NCI-H446 treated with DMSO at 0.1 percent for 48 hours (cell line): Measurements from ENCODE around the gene OR52D1.

Source experiments
- DNase-seq: peaks from one replicate; lab custom pipeline; 2025; lab: John Stamatoyannopoulos, UW

OR52D1 gene

GRCh38 chr11:5514841-5515240, 26.4 kb downstream of the OR52D1 start:
- no peak for DNase-seq

GRCh38 chr11:5516599-5516998, 28.1 kb downstream of the OR52D1 start, which contains the start of gene UBQLNL:
TSS of gene UBQLNL (minus strand) at chr11:5516699. CDS start at chr11:5516441, 258 bp downstream.
- DNase-seq, result no peak

DNA sequence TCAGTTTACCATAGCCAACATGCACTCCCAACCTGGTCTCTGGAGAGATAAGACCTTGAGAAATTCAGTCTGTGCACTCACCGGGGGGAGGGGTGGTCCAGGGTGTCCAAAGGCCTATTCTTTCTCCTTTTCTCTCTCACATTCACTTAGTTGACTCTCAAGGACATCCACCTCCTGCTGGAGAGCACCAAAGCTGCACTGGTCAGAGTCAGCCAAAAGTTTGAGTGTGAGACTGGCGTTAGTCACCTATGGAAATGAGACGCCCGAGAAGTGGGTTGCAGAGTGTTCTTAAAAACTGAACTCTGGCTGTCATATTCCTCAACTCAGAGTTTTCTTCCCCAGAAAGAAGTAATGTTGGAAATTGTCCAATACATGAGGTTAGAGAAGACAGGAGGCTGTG, 33.1 kb downstream of the OR52D1 start:
- DNase-seq, result no peak

- no peak for DNase-seq
These were observed 33.8 kb downstream of the OR52D1 start for GRCh38 chr11:5522308-5522707.

DNA sequence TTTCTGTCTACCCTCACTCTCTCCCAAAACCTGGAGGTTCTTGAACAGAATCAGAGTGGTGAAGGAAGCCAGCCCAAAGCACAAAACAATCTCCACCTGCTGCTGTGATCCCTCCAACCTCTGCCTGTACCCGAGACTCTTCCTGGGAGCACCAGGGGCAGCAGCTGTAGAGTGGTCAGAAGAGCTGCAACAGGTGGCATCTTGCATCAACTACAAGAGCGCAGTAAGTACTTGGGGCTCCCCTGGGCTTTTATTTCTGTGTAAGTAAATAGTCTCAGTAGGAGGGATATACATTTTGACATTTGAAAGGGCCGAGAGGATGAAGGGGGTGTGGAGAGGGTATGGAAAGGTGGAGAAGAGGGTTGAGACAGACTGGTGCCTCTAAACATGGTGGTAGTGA, 36.3 kb downstream of the OR52D1 start:
- no peak for DNase-seq

DNA sequence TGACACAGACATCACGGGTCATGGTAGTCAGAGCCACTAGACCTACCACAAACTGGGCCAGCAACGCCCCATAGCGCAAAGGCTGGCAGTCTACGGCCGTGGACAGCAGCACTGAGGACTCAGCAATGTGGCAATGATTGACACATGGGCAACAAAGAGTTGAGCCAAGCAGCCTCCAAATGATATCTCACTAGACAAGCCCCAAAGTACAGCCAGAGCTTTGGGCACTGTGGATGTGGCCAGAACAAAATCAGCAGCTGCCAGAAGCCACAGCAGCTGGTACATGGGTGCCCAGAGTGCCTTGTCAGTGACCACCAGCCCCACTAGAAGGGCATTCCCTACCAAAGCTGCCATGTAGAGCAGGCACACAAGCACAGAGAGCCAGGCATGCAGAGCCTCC, 39.2 kb downstream of the OR52D1 start:
- no peak for DNase-seq

DNA sequence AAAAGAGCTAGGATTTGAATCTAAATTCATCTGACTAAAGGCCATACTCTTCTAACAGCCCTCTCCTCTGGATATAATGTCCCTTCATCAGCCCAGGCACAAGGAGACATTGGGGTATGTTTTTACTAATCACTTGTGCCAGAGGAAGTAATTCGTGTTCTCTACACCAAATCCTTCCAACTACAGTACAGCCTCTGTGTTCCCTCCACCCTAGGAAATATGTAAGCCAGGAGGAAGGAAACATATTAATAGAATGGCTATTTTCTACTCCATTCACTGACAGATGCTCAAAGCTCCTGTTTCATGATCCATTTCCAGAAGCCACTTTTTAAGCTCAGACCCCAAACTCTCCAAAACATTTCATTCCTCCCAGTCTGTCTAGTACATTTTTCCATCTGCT, 40.0 kb downstream of the OR52D1 start:
- no peak for DNase-seq

- no peak for DNase-seq
These were observed 42.8 kb downstream of the OR52D1 start for GRCh38 chr11:5531053-5531831.

- DNase-seq, result no peak
These were observed 45.6 kb downstream of the OR52D1 start for GRCh38 chr11:5534046-5534445.

DNA sequence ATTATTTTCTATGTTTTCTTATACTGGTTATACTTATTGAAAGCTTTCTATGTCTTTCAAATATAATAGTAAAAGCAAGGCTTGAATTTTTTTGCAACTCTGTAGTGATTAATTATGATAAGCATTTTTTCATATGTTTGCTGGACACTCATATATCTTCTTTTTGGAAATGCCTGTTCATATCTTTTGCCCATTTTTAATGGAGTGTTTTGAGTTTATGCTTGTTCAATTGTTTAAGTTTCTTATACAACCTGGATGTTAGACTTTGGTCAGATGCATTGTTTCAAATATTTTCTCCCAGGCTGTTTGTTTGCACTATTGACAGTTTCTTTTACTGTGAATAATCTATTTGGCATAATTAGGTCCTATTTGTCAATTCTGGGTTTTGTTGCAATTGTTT, 48.0 kb downstream of the OR52D1 start:
- no peak for DNase-seq
